Pancreas (tissue), 10 donors: ENCODE measurements around the gene FAM167B. TPM values are rescaled to one million over a fixed set of nuclear protein-coding genes. Genes with fewer than 3 reads are reported as not detected.
A peak's percentile ranks its signal among the peaks of the same experiment; 100 is the strongest.

Experiments used
- ATAC-seq, 4 donors: fragments of 200-7000 bp; cut with Tn5 transposase; one replicate each; pipeline versions ENCODE4 v1.8.0 to v1.9.1; 2020; ENCODE audit warnings: mild to moderate bottlenecking in 4 of 4, moderate library complexity in 4 of 4
- DNase-seq, 6 donors: peaks; one replicate each; pipeline ENCODE4 v3.0.0-alpha.2; 2020
- FAIRE-seq: peaks from 2 replicates; lab custom pipeline; 2012; peaks lifted over from hg19 to GRCh38; lab: Jason Lieb, UNC
- H3K27ac ChIP-seq, 4 donors: fragments of 200-600 bp; sonication (generic); 1 replicate in 3 of 4; 2 replicates in 1 of 4; pipeline versions ENCODE4 v1.5.0 to v1.8.0; 2020
- H3K27me3 ChIP-seq, 4 donors: fragments of 200-600 bp; one replicate each; pipeline ENCODE4 v1.8.0; 2021
- H3K36me3 ChIP-seq, 3 donors: fragments of 200-600 bp; sonication (generic) in 1 of 3; one replicate each; pipeline versions ENCODE4 v1.5.0 to v1.8.0; 2020 to 2021
- H3K4me1 ChIP-seq, 3 donors: fragments of 200-600 bp; one replicate each; pipeline ENCODE4 v1.8.0; 2021
- H3K4me3 ChIP-seq, 4 donors: fragments of 200-600 bp; sonication (generic) in 2 of 4; one replicate each; pipeline versions ENCODE4 v1.5.0 to v1.8.0; 2020 to 2021
- H3K9me3 ChIP-seq, 4 donors: fragments of 200-600 bp; one replicate each; pipeline ENCODE4 v1.8.0; 2021
- CTCF ChIP-seq, 4 donors: fragments of 200-600 bp; sonication (generic) in 3 of 4; IDR thresholded peaks; one replicate each; pipeline versions ENCODE4 v1.5.0 to v1.8.0; 2021; ENCODE audit warnings: antibody characterized with exemption in 4 of 4
- WGBS, 2 donors: extraction: QIAGEN DNeasy Blood & Tissue Kit; methylation state at CpG; one replicate each; pipeline ENCODE4 v1.1.7; 2013; 5-methylcytosine and 5-hydroxymethylcytosine counted together
- intact Hi-C, 3 donors: fragments of 100-400 bp; cut with DNase I; formaldehyde crosslinking; loops; one replicate each; pipeline versions ENCODE4 v1.11.1 to v1.14.2; 2022
- polyA plus RNA-seq, 2 donors: library from polyadenylated mRNA; stranded (reverse); fragments of 200-250 nt; gene quantifications; one replicate each; pipeline ENCODE4 v1.2.3, GENCODE V29; 2013
- total RNA-seq, 6 donors: library from RNA; stranded (reverse); fragmentation: NEBNext Ultra II Directional in 4 of 6; extraction: Animal tissue kit (Norgen Biotek cat#: 25700) in 4 of 6; gene quantifications; one replicate each; pipeline versions ENCODE4 v1.2.1 to v1.2.4, GENCODE V29; 2021 to 2023
- donor health status: healthy with polysubstance abuse.
- donor health status: DM: no; HTN: no; CAD: no; lungs with moderate emphysema.
- donor health status: DM: no; HTN: no; CAD: no.
- donor health status: control.
- donor health status: control.
- donor health status: Bipolar disorder and iron deficiency.
- donor health status: DM: yes; HTN: yes; CAD: no.
- donor health status: DM: no; HTN: no; CAD: no.
- donor health status: DM: no; HTN: no; CAD: no.
- donor health status: DM: yes; HTN: yes; CAD: no.

Gene FAM167B
- total and polyA plus RNA-seq, 8 donors, result 1.6 to 12.0 (median 3.5) TPM

- 17 to 23% methylated on average over 16 to 20 of the region's 20 CpGs for WGBS, 2 donors
- H3K27ac ChIP-seq, result peak overlapping the region; percentile 84 to 94 (median 87)
- H3K4me3 ChIP-seq, result peak overlapping the region; percentile 50 to 69 (median 62)
- peaks cover 0 to 12% (median 0%) of the 10 kb centered on the region in 3 donors for H3K4me1 ChIP-seq
- intact Hi-C loops, result no loop called here
- H3K9me3 ChIP-seq, result no peaks in the 10 kb centered on the region
- no peaks in the 10 kb centered on the region for H3K36me3 ChIP-seq
- no peaks in the 10 kb centered on the region for H3K27me3 ChIP-seq
- DNase-seq (peak; percentile 30 to 81 (median 54)), FAIRE-seq (no peak), ATAC-seq (peak; percentile 6 to 18 (median 14))
- TF ChIP-seq CTCF (IDR thresholded peaks at IDR 0.05), result no peak
Measured at GRCh38 chr1:32239790-32240139, 7.3 kb upstream of the FAM167B start.

GRCh38 chr1:32240140-32240951 lies 6.7 kb upstream of the FAM167B start:
- peak overlapping the region; percentile 84 to 94 (median 87) for H3K27ac ChIP-seq
- no peak for FAIRE-seq

GRCh38 chr1:32241001-32241763 lies 5.8 kb upstream of the FAM167B start:
- no peaks in the 10 kb centered on the region for H3K27me3 ChIP-seq
- H3K4me3 ChIP-seq, result peak overlapping the region; percentile 50 to 69 (median 62)
- intact Hi-C loops, result no loop called here
- TF ChIP-seq CTCF (IDR thresholded peaks at IDR 0.05), result no peak
- peak overlapping the region; percentile 84 to 94 (median 87) for H3K27ac ChIP-seq
- H3K9me3 ChIP-seq, result no peaks in the 10 kb centered on the region
- H3K36me3 ChIP-seq, result no peaks in the 10 kb centered on the region
- no peak for FAIRE-seq
- WGBS, 2 donors, result 0 to 1% methylated on average over 51 to 55 of the region's 55 CpGs
- H3K4me1 ChIP-seq, result peaks cover 0 to 10% (median 0%) of the 10 kb centered on the region in 3 donors
- ATAC-seq, result peak; percentile 63 to 83 (median 70)
- DNase-seq, result peak; percentile 76 to 91 (median 84)

More at GRCh38 chr1:32240140-32240951, 6.7 kb upstream of the FAM167B start:
- H3K4me1 ChIP-seq, result peaks cover 0 to 12% (median 0%) of the 10 kb centered on the region in 3 donors
- peak; percentile 87 to 90 (median 88) for ATAC-seq
- peak; percentile 91 to 95 (median 92) for DNase-seq
- no peaks in the 10 kb centered on the region for H3K27me3 ChIP-seq
- H3K36me3 ChIP-seq, result no peaks in the 10 kb centered on the region
- TF ChIP-seq CTCF (IDR thresholded peaks at IDR 0.05), result peak in 1 of 4 donors; percentile 16
- 1% methylated on average over 62 of the region's 62 CpGs for WGBS, 2 donors
- H3K9me3 ChIP-seq, result no peaks in the 10 kb centered on the region
- H3K4me3 ChIP-seq, result peak overlapping the region; percentile 50 to 69 (median 62)
- intact Hi-C loops, result no loop called here

GRCh38 chr1:32242341-32242851 lies 4.6 kb upstream of the FAM167B start:
- Histone ChIP-seq H3K4me3 (no peak overlapping the region), H3K4me1 (peaks cover 0 to 10% (median 0%) of the 10 kb centered on the region in 3 donors), H3K27me3 (no peaks in the 10 kb centered on the region), H3K36me3 (no peaks in the 10 kb centered on the region), H3K27ac (no peak overlapping the region), H3K9me3 (no peaks in the 10 kb centered on the region)
- WGBS, 2 donors, result 39 to 41% methylated on average over 7 of the region's 7 CpGs
- DNase-seq (no peak), FAIRE-seq (no peak), ATAC-seq (no peak)
- TF ChIP-seq CTCF (IDR thresholded peaks at IDR 0.05), result no peak
- intact Hi-C loops, result no loop called here
